Coronary artery (tissue), 2 donors: ENCODE results near the gene TTC5.
"Not testable (repeated sequence)": the region's sequence is repeated elsewhere in the genome, so short reads cannot be mapped to it uniquely, and the experiment has no call there.

Experiments
- DNase-seq: peaks from one replicate; pipeline ENCODE4 v3.0.0-alpha.2; 2017; ENCODE audit warnings: low spot score
- H3K27ac ChIP-seq, 2 donors: fragments of 200-600 bp; sonication (generic); one replicate each; pipeline ENCODE4 v1.5.1; 2016 to 2019
- H3K4me3 ChIP-seq: fragments of 200-600 bp; sonication (generic); 2 replicates; pipeline ENCODE4 v1.5.1; 2016; ENCODE audit warnings: mild to moderate bottlenecking, moderate library complexity
- CTCF ChIP-seq: fragments of 200-600 bp; sonication (generic); IDR thresholded peaks from one replicate; pipeline ENCODE4 v1.5.1; 2019; ENCODE audit warnings: antibody characterized with exemption

Gene TTC5

GRCh38 chr14:20343862-20344220, 38.1 kb upstream of the TTC5 start:
- no peak for DNase-seq
- Histone ChIP-seq H3K4me3 (peak overlapping the region; percentile 76), H3K27ac (peak overlapping the region; percentile 92)
- no peak for TF ChIP-seq CTCF

GRCh38 chr14:20343092-20343861, 37.5 kb upstream of the TTC5 start, which contains the start of gene PARP2:
Gene PARP2 (plus strand): TSS chr14:20343635. CDS start chr14:20343642, 7 bp downstream.
- Histone ChIP-seq H3K4me3 (peak within 1 kb of the TSS; percentile 76), H3K27ac (peak within 1 kb of the TSS; percentile 92)
- peak; percentile 99 for DNase-seq
- TF ChIP-seq CTCF: no peak

- no peak for TF ChIP-seq CTCF
- H3K27ac ChIP-seq: no peak overlapping the region
- peak overlapping the region; percentile 76 for H3K4me3 ChIP-seq
- no peak for DNase-seq
These were observed 35.9 kb upstream of the TTC5 start for GRCh38 chr14:20341646-20342045.

GRCh38 chr14:20341032-20341431, 35.3 kb upstream of the TTC5 start:
- DNase-seq, H3K27ac ChIP-seq, H3K4me3 ChIP-seq: not testable (repeated sequence)

GRCh38 chr14:20334017-20334416, 28.3 kb upstream of the TTC5 start:
- Histone ChIP-seq H3K4me3 (no peak overlapping the region), H3K27ac (peak overlapping the region; percentile 81 to 85)
- no peak for DNase-seq

GRCh38 chr14:20333494-20333841, 27.7 kb upstream of the TTC5 start:
- no peak for DNase-seq
- H3K27ac ChIP-seq: peak overlapping the region; percentile 81 to 85
- peak overlapping the region; percentile 68 for H3K4me3 ChIP-seq
- TF ChIP-seq CTCF: no peak

More at GRCh38 chr14:20334017-20334416, 28.3 kb upstream of the TTC5 start:
- no peak for TF ChIP-seq CTCF

- DNase-seq: peak; percentile 81
- Histone ChIP-seq H3K27ac (peak within 1 kb of the TSS; percentile 81 to 85), H3K4me3 (peak within 1 kb of the TSS; percentile 68)
- TF ChIP-seq CTCF: no peak
These were observed 27.2 kb upstream of the TTC5 start, which contains the start of gene CCNB1IP1 for GRCh38 chr14:20332788-20333493. Gene CCNB1IP1 (minus strand): TSS chr14:20333279. CDS start chr14:20316523, 16,756 bp downstream.
